Stomach (tissue), 9 donors: Measurements from ENCODE around the gene RABGAP1L. TPM values are rescaled to one million over a fixed set of nuclear protein-coding genes. Genes with fewer than 3 reads are reported as not detected.

Experiments used
- DNase-seq, 2 donors: peaks; one replicate each; pipeline versions ENCODE4 v3.0.0 to v3.0.0-alpha.2; 2013 to 2019
- H3K27ac ChIP-seq, 5 donors: fragments of 200-600 bp in 4 of 5; sonication (generic) in 4 of 5; one replicate each; pipeline ENCODE4 v1.5.1; 2013 to 2019; ENCODE audit warnings: mild to moderate bottlenecking in 1 of 5, moderate library complexity in 1 of 5
- H3K27me3 ChIP-seq, 3 donors: fragments of 200-600 bp; sonication (generic); one replicate each; pipeline ENCODE4 v1.5.1; 2017 to 2019; ENCODE audit warnings: mixed run types in 1 of 3
- H3K36me3 ChIP-seq, 4 donors: fragments of 200-600 bp; sonication (generic); 1 replicate in 3 of 4; 2 replicates in 1 of 4; pipeline ENCODE4 v1.5.1; 2016 to 2019
- H3K4me1 ChIP-seq, 4 donors: fragments of 200-600 bp; sonication (generic); one replicate each; pipeline ENCODE4 v1.5.1; 2016 to 2019
- H3K4me3 ChIP-seq, 4 donors: fragments of 200-600 bp; sonication (generic) in 3 of 4; one replicate each; pipeline ENCODE4 v1.5.1; 2016 to 2019; ENCODE audit warnings: mild to moderate bottlenecking in 1 of 4
- H3K9me3 ChIP-seq, 4 donors: fragments of 200-600 bp; sonication (generic); one replicate each; pipeline ENCODE4 v1.5.1; 2016 to 2019
- EP300 ChIP-seq: sonication (generic); formaldehyde crosslinking; IDR thresholded peaks from one replicate; pipeline ENCODE4 v1.6.1; 2017; ENCODE audit warnings: antibody characterized with exemption
- POLR2A ChIP-seq, 4 donors: fragments of 450-650 bp; IDR thresholded peaks; one replicate each; pipeline ENCODE4 v1.6.1; 2016; ENCODE audit warnings: antibody characterized with exemption in 4 of 4, control low read depth in 2 of 4, mild to moderate bottlenecking in 1 of 4, moderate library complexity in 1 of 4
- POLR2AphosphoS5 ChIP-seq, 3 donors: sonication (generic); formaldehyde crosslinking; IDR thresholded peaks; one replicate each; pipeline ENCODE4 v1.6.1; 2016; ENCODE audit warnings: antibody characterized with exemption in 3 of 3
- WGBS, 5 donors: extraction: QIAGEN DNeasy Blood & Tissue Kit in 3 of 5; methylation state at CpG; one replicate each; pipeline versions ENCODE4 v1.1.5 to v1.1.7; 2013 to 2018; 5-methylcytosine and 5-hydroxymethylcytosine counted together
- intact Hi-C: fragments of 100-400 bp; cut with DNase I; formaldehyde crosslinking; loops from one replicate; pipeline ENCODE4 v1.15.1; 2023; ENCODE audit warnings: low total_unique reads
- polyA plus RNA-seq, 3 donors: library from polyadenylated mRNA; stranded (reverse); fragments of 200-250 nt; gene quantifications; one replicate each; pipeline ENCODE4 v1.2.3, GENCODE V29; 2013
- total RNA-seq, 5 donors: library from RNA; depleted of rRNA; stranded (reverse); fragments of >200 nt; gene quantifications; one replicate each; pipeline versions ENCODE4 v1.1.0 to v1.2.3, GENCODE V29; 2014 to 2016
- TF ChIP-seq, protein P1 (sequence below), 7 experiments: fragments of 450-650 bp in 4 of 7; fragments of 200-600 bp in 3 of 7; sonication (generic) in 3 of 7; IDR thresholded peaks; one replicate each; pipeline ENCODE4 v1.5.1; 2016 to 2019; ENCODE audit warnings: antibody characterized with exemption in 7 of 7, control low read depth in 2 of 7, mild to moderate bottlenecking in 1 of 7
- donor health status: healthy with polysubstance abuse.
- donor health status: Bipolar disorder and iron deficiency.
- donor health status: healthy.

RABGAP1L gene
- total and polyA plus RNA-seq, 8 donors: 14.2 to 238 (median 57.9) TPM

DNA sequence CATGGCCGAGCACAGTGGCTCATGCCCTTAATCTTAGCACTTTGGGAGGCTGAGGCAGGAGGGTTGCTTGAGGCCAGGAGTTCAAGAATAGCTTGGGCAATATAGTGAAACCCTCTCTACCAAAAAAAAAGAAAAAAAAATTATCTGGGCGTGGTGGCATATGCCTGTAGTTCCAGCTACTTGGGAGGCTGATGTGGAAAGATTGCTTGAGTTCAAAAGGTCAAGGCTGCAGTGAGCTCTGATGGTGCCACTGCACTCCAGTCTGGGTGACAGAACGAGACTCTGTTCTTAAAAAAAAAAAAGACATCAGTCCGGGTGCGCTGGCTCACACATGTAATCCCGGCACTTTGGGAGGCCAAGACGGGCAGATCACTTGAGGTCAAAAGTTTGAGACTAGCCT, 589.3 kb downstream of the RABGAP1L start:
- Histone ChIP-seq H3K4me1 (peaks cover 0 to 7% (median 0%) of the 10 kb centered on the region in 4 donors), H3K27ac (no peak overlapping the region), H3K9me3 (no peaks in the 10 kb centered on the region), H3K36me3 (no peaks in the 10 kb centered on the region), H3K4me3 (no peak overlapping the region), H3K27me3 (no peaks in the 10 kb centered on the region)
- TF ChIP-seq, protein P1, sequence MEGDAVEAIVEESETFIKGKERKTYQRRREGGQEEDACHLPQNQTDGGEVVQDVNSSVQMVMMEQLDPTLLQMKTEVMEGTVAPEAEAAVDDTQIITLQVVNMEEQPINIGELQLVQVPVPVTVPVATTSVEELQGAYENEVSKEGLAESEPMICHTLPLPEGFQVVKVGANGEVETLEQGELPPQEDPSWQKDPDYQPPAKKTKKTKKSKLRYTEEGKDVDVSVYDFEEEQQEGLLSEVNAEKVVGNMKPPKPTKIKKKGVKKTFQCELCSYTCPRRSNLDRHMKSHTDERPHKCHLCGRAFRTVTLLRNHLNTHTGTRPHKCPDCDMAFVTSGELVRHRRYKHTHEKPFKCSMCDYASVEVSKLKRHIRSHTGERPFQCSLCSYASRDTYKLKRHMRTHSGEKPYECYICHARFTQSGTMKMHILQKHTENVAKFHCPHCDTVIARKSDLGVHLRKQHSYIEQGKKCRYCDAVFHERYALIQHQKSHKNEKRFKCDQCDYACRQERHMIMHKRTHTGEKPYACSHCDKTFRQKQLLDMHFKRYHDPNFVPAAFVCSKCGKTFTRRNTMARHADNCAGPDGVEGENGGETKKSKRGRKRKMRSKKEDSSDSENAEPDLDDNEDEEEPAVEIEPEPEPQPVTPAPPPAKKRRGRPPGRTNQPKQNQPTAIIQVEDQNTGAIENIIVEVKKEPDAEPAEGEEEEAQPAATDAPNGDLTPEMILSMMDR (IDR thresholded peaks at IDR 0.05): no peak
- TF ChIP-seq POLR2A (IDR thresholded peaks at IDR 0.05) (no peak), EP300 (no peak), POLR2AphosphoS5 (IDR thresholded peaks at IDR 0.05) (no peak)
- intact Hi-C loops: no loop called here
- 89 to 97% (median 95%) methylated on average over 7 of the region's 7 CpGs for WGBS, 5 donors
- no peak for DNase-seq

DNA sequence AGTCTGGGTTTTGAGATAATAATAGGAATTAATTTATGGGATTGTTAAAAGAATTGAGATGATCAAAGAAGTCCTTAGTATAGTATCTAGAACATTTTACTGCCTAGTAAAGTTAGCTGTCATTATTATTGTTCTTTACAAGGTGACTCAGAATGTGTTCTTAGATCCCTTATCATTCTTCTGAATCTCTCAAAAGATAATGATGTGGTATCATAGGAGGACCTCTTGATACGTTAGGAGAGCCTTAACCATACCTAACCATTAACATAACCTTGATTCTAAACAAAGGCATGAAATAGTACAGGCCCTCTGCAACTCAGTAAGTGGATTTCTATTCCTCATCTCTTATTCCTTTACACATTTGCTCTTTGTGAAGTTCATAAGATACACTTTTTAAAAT, 593.8 kb downstream of the RABGAP1L start:
- Histone ChIP-seq H3K27ac (no peak overlapping the region), H3K27me3 (no peaks in the 10 kb centered on the region), H3K9me3 (no peaks in the 10 kb centered on the region), H3K4me1 (peaks cover 0 to 7% (median 0%) of the 10 kb centered on the region in 4 donors), H3K4me3 (no peak overlapping the region), H3K36me3 (no peaks in the 10 kb centered on the region)
- TF ChIP-seq EP300 (no peak), POLR2AphosphoS5 (IDR thresholded peaks at IDR 0.05) (no peak), POLR2A (IDR thresholded peaks at IDR 0.05) (no peak)
- TF ChIP-seq, protein P1 (IDR thresholded peaks at IDR 0.05): no peak
- WGBS, 5 donors: 53 to 79% (median 69%) methylated on average over 1 of the region's 1 CpG
- intact Hi-C loops: no loop called here
- DNase-seq: no peak

DNA sequence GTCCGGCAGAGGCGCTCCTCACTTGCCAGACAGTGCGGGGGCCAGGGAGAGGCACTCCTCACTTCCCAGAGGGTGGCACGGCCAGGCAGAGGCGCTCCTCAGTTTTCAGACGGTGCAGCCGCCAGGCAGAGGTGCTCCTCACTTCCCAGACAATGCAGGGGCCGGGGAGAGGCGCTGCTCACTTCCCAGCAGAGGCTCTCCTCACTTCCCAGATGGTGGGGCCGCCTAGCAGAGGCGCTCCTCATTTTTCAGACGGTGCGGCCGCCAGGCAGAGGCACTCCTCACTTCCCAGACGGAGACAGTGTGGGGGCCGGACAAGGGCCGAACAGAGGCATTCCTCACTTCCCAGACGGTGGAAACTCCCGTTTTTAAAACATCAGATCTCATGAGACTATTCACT, 602.0 kb downstream of the RABGAP1L start:
- H3K4me3 ChIP-seq: no peak overlapping the region
- no peaks in the 10 kb centered on the region for H3K9me3 ChIP-seq
- intact Hi-C loops: no loop called here
- 93 to 97% (median 96%) methylated on average over 14 to 19 of the region's 19 CpGs for WGBS, 5 donors
- peak in 1 of 2 donors; percentile 8 for DNase-seq
- no peaks in the 10 kb centered on the region for H3K27me3 ChIP-seq
- no peaks in the 10 kb centered on the region for H3K36me3 ChIP-seq
- TF ChIP-seq EP300: no peak
- TF ChIP-seq, protein P1 (IDR thresholded peaks at IDR 0.05): no peak
- TF ChIP-seq POLR2A (IDR thresholded peaks at IDR 0.05): no peak
- no peak for TF ChIP-seq POLR2AphosphoS5 (IDR thresholded peaks at IDR 0.05)
- no peak overlapping the region for H3K27ac ChIP-seq
- no peaks in the 10 kb centered on the region for H3K4me1 ChIP-seq

DNA sequence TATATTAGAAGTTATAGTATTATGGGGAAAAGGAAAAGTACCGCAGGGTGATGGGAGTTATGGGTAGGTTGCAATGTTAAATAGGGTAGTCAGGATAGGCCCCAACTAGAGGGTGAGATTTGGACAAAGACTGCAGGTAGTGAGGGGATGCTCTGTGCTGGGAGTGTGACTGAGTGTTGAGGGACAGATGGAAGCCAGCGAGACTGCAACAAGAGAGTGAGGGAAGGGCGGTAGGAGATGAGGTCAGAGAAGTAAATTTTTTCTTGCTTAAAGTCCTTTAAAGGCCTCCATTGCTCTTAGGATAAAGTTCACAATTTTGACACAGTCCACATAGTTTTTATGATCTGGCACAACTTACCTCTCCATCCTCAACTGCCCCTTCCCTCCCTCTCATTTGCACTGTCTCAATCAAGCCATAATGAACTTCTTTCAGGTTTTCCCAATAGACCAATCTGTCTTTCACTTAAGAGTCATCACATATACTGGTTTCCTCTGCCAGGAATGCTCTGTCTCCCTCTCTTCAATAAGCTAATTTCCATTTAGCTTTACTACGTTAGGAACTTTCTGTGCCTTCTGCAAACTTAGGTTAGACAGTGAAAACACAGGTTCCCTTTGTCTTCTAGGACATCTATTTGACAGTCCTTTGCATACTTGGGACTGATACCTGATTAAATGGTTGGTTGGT, 602.7 kb downstream of the RABGAP1L start:
- DNase-seq: no peak
- H3K27ac ChIP-seq: no peak overlapping the region
- H3K36me3 ChIP-seq: no peaks in the 10 kb centered on the region
- H3K27me3 ChIP-seq: no peaks in the 10 kb centered on the region
- no peaks in the 10 kb centered on the region for H3K9me3 ChIP-seq
- 91 to 97% (median 96%) methylated on average over 4 of the region's 4 CpGs for WGBS, 5 donors
- intact Hi-C loops: no loop called here
- peaks cover 0 to 1% (median 0%) of the 10 kb centered on the region in 4 donors for H3K4me1 ChIP-seq
- TF ChIP-seq, protein P1 (IDR thresholded peaks at IDR 0.05): no peak
- TF ChIP-seq POLR2A (IDR thresholded peaks at IDR 0.05) (no peak), EP300 (no peak), POLR2AphosphoS5 (IDR thresholded peaks at IDR 0.05) (no peak)
- H3K4me3 ChIP-seq: no peak overlapping the region
